NCI-H1930 (cell line): Measurements from ENCODE around the gene CMTM5.

Experiments
- DNase-seq, 2 experiments: peaks; one replicate each; lab custom pipeline; 2025; lab: John Stamatoyannopoulos, UW

The CMTM5 gene, protein sequence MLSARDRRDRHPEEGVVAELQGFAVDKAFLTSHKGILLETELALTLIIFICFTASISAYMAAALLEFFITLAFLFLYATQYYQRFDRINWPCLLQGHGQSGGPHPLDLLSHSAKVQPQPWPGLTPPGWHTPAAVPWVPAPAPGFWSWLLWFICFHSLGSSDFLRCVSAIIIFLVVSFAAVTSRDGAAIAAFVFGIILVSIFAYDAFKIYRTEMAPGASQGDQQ

DNA sequence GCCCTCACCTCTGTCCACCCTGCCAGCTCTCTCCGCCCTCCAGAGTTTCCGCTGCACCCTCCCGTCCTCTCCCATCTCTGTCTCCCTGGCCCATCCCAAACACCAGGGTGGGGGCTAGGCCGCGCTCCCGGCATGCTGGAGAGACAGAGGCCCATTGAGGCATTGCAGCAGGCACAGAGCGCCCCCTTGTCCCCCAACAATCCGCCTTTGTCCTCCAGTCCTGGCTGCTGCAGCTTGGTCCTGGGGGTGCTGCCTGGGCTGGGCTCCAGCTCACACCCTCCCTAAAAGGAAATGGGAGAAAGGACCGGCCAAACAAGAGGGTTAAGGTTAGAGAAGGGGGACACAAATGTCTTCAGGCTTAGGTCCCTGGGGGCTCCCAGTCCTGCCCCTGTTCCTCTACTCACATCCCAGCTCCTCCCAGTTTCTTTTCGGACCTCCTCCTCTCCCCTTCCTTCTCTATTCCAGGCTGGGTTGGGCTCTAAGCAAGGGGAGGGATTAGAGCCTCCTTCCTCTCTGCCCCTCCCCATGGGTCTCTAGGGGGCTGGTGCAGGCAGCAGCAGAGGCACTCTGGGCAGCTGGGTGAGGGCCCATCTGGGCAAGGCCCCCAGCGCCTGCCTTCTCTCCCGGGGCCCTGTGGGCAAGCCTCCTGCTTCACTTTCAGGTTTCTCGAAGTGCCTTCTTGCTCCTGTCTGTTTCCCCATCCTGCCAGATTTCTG, at the start of gene CMTM5:
Gene CMTM5 (plus strand): TSS at position 565 of the 716 bp plus-strand sequence. CDS start 206 bp downstream, outside the sequence.
- DNase-seq: no peak

DNA sequence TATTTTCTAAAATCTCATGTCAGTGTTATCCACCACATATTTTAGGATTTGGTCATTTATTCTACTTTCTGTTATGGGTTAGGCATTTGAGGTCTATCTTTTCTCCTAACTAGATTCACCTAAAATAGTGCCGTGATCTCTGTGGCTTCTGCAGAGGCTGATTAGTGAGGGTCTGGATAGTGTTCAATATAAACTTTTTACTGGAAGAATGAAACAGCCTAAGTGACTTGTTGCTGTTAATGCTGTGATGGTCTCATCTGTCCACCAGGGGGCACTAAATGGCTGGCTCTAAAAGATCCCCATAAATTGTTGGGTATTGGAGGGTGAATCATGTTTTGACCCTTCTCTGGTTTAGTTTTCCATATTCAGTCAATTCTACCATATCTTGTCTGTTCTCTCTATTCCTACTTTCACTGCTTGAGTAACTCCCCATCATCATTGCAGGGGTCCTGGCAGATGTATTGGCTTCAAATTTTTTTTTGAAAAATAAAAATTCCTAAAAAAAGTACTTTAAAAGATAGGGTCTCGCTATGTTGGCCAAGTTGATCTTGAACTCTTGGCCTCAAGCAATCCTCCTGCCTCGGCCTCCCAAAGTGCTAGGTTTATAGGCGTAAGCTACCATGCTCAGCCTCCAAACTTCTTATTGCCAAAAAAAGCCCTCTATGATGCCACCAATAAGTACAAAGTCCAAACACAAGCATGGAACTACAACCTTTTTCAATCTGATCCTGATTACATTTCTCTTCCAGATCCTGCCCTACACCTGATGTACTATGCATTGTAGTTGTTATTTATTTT, 48.7 kb upstream of the CMTM5 start:
- DNase-seq: peak; percentile 28 to 55

DNA sequence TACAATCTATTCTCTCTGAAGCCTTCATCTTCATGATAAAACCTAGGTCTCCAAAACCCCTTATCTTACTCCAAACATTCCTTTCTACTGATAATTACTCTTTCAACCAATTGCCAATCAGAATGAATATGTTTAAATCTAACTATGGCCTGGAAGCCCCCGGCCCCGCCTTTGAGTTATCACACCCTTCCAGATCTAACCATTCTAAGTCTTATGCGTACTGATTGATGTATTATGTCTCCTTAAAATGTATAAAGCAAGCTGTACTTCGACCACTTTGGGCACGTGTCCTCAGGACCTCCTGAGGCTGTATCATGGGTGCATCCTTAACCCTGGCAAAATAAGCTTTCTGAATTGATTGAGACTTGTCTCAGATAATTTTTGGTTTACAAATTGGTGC, 41.2 kb upstream of the CMTM5 start:
- DNase-seq: no peak

DNA sequence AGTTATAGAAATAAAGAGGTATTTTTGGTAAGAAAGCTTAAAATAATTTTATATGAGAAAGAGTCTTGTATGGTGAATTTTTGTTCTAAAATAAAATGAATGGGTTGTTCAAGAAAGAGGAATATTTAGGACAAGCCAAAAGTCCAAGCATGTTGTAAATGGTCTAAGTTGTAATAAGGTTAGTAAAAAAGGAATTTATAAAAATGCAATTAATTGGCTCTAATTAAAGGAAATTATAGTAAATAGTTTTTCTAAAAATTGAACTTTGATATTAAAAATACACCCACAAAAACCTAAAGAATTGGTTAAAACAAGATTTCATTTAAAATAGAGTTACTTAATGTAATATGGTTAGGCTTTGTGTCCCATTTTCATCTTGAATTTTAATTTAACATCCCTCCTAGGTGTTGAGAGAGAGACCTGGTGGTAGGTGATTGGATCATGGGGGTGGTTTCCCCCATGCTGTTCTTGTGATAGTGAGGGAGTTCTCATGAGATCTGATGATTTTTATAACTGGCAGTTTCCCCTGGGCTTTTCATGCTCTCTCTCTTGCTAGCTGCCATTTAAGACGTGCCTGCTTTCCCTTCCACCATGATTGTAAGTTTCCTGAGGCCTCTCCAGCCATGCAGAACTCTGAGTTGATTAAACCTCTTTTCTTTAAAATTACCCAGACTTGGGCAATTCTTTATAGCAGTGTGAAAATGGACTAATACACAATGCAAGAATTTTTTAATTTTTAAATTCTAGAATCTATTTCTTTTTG, 37.2 kb upstream of the CMTM5 start:
- no peak for DNase-seq

DNA sequence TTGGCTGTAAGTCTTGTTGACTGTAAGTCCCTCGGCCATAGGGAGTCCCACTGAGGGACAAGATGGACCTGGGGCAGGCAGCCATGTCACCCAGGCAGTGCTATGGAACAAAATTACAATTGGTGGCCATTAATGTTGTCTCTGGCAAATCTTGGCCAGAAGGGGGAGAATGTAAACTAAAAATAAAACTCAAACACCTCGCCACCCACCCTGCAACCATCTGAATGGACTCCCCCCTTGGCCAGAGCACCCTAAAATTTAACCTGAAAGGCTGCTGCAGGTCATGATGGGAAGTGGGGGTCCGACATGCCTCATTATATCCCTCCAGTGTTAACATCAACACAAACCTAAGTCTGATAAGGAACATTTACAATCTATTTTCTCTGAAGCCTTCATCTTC, 32.4 kb upstream of the CMTM5 start:
- no peak for DNase-seq

DNA sequence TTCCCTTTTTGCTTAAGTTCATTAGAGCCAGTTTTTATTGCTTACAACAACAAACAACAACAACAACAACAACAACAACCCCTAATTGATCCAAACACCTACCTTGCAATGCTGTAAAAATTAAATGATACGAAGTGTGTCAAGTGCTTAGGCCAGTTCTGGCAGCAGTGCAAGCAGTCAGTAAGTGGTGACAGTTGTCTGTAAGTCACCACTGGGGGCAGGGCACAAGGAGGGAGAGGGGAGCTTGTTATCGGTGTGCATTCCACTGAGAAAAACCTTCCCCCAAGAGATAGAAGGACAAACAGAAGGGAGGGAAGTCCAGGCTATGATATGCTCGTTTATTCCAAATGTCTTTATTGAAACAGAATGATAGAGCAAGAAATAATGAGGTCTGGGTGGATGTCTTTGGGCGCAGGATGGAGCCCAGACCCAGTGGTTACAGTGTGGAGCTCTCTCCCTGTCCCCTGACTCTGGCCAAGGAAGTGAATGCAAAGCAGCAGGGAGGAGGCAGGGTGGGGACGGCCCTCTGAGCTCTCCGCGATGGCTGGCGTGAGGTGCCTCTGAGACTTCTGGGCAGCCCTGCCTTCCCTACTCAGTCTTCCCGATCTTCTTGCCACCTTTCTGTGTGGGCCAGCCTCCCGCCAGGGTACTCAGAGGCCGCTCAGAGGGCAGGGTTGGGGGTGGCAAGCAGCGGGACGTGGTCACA, 30.7 kb upstream of the CMTM5 start:
- no peak for DNase-seq

DNA sequence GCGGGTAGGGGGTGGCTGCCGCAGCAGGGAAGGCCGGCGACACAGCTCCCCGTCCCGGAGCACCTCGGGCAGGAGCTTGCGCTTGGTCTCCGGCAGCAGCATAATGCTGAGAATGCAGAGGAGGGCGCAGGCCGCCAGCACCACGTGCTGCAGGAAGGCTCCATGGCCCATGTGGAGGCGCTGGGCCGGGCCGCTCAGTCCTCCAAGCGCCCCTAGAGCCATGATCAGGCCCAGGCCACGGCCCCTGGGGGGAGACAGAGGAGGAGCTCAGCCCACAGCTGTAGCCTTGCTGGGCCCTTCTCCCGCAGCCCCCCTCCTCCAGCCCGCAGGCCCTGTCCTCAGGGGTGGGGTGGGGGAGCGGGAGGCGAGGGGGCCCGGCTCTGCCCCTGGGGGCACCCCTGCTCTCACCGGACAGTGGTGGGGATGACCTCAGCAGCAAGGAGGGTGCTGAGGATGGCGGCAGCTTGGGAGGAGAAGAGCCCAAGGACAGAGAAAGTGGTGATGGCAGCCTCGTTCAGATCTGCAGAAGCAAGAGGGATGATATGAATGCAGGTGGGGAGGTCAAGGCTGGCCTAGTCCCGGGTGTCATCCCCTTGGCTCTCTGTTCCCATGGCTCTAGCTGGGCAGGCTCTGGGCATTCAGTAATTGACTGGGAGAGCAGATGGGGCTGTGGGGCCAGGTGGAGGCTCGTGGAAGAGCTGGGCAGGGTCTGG, 30.0 kb upstream of the CMTM5 start:
- DNase-seq: no peak

DNA sequence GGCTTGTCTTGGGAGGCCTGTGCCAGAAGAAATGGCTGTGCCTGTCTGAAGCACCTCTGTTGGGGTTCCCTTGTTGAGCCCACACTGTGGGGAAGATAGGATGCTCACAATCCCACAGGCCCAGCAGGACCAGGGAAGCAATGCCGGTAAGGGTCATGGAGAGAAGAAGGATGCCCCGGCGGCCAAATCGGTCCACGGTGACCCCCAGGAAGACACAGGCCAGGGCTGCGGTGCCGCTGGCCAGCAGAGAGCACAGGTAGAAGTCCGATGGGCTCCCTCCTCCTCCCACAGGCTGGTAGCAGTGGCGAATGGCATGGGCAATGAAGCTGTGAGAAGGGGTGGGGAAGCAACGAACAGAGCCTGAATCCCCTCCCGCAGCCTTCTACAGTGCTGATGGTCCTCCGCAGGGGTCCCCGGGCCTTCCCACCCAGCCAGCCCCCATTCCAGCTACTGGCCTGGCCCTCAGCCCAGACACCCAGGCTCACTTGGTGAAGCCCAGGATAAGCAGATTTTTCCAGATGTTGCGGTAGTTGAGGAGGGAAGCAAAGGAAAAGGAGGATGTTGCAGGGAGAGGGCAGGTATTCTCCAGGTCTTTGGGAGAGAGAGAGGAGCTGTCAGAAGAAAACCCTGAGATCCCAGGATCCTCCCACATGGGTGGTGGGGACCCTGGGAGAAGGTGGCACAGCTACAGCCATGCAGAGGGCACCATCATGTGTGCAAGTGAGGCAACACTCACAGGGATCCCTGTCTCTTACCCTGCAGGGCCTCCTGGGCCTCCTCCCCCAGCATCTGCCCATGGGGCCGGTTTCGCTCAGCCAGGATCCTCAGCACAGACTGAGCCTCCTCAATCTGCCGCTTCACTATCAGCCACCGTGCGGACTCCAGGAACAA, 29.2 kb upstream of the CMTM5 start:
- DNase-seq: no peak

DNA sequence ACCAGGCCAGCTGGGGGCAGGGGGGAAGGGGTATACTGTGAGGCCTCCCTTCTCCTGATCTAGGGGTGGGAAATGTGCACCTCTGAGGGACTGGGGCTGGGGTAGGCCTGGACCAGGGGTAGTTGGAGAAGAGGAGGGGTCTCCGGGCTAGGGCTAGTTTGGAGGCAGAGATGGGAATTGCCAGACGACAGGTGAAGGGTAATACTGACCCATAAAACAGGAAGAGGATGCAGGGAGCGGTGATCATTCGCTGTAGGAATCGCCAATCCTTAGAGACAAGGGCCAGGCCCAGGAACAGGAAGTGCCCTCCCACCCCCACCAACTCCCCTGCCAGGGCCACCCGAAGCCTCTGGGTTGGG, 28.6 kb upstream of the CMTM5 start:
- no peak for DNase-seq

DNA sequence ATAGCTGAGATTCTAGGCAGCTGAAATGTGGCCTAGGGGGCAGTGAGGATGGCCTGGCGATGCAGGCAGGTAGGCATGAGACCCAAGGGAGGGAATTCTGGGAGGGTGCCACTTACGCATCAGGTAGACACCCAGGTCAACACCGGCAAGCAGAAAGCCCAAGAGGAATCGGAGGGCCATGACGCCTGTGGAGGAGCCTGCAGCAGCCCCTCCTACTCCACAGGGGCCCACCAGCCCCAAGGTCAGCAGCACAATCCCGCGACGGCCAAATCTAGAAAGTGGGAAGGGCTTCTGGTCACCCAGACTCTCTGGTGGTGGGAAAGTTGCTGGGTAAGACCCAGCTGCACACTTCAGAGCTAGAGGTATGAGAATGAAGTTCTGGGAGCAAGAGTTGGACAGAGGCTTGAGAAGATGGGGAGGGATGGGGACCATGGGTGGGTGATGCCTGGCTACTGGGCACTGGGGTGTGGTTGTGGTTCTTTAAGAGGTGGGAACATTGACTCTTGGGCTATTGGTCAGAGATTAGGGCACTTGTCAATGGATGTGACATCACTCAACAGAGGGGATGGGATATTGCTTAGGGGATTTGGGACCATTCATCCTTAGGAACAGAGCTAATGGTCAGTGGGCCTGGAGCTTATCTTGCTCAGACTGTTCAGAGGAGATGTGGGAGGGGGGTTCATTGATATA, 27.5 kb upstream of the CMTM5 start:
- DNase-seq: no peak

DNA sequence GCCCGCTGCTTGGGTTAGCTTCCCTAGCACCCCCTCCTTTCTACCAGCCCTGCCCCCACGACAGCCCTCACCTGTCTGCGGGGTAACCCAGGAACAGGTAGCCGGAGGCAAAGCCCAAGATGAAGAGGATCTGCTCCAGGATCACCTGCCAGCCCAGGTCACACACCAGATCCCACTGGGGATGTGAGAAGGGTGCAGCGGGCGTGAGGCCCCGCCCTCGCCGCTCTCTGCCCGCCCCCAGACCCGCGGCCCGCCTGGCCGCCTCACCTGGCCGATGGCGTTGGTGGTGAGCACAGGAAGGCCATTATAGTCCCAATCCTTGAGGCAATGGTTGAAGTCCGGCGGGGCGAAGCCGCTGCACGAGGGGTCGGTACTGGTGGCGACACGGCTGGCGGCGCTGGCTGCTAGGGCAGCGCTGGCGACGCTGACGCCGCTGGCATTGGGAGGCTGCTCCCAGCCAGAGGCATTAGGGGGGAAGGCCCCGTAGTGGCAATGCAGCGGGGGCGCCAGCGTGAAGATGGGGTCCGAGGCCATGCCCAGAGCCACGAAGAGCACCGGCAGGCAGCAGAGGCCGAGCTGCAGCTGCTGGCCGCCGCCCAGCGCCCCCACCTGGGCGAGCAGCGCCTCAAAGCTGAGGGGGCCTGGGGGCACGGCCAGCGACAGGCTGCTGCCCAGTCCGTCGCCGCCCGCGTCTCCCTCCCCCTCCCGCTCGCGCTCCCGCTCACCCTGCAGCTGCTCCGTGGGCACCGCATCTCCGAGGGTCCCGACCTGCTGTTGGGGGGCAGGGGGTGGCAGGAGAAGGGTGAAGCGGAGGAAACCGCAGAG, 25.0 kb upstream of the CMTM5 start:
- DNase-seq: peak in 1 of 2 experiments; percentile 33

DNA sequence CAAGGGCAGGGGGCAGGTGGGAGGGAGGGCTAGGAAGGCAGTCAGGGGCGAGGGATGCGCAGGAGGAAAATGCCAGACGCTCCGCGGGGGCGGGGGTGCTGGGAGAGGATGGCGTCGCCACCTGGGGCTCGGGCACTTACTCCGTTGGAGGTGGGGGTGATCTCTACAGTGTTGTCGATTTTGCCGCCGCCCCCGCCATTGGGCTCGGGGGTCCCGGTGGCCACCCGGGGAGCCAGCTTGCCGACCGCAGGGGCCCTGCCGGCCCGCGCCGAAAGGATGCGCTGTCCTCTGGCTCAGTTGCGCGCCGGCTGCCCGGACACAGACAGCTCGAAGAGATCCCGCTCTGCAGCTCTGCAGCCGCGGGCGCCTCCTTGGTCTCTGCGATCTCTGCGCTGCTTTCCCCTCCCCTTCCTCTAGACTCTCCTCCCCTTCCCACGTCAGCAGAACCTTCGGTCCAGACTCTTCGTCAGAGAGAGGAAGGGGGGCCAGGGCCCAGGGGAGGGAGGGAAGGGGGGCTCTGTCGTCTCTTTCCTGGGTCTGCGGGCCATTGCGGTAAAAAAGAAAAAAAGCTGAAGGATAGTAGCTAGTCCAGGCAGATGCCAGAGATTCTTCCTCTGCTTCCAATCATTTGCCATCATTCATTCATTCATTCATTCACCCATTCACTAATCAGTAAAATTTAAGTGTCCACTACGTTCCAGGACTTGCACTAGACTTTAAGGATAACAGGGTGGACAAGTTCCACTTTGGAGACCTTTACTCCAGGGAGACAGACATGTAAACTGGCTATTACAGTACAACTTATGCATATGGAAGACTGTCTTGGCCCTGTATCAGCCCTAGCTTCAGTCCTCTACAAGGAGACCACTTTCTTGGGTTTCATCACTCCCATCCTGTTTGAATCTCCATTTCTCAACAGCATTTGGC, 24.1 kb upstream of the CMTM5 start, which contains the start of gene SLC22A17:
Gene SLC22A17 (minus strand): TSS at position 382 of the 927 bp plus-strand sequence.
- peak; percentile 38 to 73 for DNase-seq

DNA sequence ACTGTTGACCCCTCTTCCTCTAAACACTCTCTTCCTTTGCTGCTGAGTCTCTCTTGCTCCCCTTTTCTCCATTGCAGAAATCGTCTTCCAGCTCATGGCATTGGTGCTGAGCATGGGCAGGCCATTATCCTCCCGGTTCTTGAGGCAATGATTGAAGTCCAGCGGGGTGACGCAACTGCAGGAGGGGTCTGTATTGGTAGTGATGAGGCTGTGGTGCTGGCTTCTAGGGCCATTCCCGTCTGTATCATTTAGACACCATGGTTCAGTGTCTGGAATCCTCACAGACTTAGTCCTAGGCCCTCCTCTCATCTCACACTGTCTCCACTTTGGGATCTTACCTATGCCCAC, 23.4 kb upstream of the CMTM5 start:
- DNase-seq: no peak

DNA sequence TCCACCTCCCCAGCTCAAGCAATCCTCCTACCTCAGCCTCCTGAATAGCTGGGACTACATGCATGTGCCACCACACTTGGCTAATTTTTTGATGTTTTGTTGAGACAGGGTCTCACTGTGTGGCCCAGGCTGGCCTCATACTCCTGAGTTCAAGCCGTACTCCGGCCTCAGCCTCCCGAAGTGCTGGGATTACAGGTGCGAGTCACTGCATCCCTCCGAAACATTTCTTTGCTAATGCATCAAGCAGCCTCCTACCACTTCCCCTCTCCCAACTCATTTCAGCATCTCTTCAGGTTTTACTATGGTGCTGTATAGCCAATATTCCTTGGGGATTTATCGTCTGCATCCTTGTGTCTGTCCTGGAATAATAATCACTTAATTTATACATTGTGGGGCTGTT, 21.9 kb upstream of the CMTM5 start:
- no peak for DNase-seq

DNA sequence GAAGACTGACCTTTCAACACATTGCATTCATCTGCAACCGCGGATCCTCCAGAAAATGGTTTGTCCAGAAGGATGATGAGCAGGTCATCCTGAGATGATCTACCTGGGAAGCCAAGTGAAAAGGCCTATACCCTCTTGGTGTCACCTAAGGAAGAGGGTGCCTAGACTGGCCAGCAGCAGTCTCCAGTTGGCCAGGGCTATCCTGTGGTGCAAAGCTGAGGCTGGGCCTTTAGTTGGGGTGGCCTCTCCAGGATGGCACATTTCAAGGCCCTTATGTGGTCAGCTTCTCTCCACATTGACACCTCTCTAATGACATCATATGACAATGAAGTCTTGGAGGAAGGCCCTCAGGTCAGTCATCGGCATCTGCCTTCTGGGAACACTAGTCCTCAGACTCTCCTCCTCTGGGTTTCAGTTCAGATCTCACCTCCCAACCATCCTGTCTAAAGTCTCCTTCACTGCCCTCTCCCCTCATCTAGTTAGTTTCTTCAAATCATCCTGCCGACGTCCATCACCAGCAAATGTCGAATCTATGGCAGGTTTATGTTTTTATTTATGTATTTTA, 20.9 kb upstream of the CMTM5 start:
- DNase-seq: no peak

DNA sequence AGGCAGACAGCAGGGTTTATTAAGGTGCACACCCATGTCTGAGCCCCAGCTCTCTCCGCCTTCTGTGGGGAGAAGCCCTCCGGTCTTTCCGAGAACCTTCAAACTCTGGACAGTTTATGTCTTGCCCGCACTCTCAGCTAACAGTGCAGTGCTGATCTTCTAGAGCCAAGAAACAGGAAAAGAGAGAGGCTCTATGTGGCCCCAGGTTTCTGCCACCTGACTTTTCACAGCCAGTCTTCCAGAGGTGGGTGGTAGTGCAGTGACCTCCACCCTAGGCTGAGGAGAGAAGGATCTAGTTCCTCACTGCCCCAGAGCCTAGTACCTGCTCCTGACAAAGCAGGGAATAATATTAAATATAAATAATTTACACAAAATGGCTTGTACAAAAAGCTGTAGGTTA, 20.2 kb upstream of the CMTM5 start:
- DNase-seq: no peak

DNA sequence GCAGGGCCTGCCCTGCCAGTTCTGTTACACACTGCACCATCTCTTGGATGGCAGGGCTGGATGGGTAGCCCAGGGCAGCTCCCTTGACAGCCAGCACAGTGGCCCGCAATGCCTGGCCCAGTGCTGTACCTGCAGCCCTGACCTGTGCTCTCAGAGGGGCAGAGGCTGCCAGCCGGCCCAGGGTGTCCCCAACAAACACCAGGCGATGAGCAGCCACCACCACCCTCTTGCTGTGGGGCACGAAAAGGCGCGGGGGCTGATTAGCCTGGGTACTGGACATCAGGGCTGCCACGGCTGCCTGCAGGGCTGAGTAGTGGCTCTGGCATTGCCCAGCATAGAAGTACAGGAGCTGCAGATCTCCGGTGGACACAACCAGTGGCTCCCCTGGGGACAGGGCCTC, 19.6 kb upstream of the CMTM5 start:
- no peak for DNase-seq
